HG03469 (cell line): ENCODE results near the gene OGDH.

ENCODE experiments used
- ATAC-seq: cut with Tn5 transposase; IDR thresholded peaks from one replicate; pipeline ENCODE4 v1.9.1; 2021; ENCODE audit warnings: mild to moderate bottlenecking, moderate library complexity, moderate number of reproducible peaks; ENCODE audit not compliant: unreplicated experiment

Gene OGDH

GRCh38 chr7:44755698-44756627 lies 149.5 kb downstream of the OGDH start:
- ATAC-seq = no peak

DNA sequence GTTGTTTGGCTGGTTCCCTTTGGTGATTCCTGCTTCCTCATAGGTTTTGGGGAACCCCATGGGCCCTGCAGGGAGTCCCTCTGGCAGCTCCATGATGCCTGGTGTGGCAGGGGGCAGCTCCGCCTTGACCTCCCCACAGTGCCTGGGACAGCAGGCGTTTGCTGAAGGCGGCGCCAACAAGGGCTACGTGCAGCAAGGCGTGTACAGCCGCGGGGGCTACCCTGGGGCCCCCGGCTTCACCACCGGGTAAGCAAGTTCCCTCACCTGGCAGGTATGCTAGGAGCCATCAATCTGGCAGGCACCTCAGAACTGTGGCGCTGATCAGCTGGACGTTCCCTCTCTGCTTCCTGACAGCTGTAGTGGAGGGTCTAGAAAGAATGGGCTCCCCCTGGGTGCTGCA lies 150.5 kb downstream of the OGDH start:
- ATAC-seq = no peak

GRCh38 chr7:44757311-44757710 lies 150.9 kb downstream of the OGDH start:
- no peak for ATAC-seq

DNA sequence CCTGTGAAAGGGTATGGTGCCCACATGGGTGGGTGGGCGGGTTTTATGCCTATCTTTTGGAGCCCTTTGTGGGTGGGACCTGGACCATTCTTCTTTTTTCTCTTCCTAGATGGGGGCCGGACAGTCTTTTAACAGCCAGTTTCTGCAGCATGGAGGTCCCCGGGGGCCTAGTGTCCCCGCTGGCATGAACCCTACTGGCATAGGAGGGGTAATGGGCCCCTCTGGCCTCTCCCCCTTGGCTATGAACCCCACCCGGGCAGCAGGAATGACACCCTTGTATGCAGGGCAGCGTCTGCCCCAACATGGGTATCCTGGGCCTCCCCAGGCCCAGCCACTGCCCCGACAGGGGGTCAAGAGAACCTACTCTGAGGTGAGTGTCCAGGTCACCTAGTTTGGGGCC lies 151.3 kb downstream of the OGDH start:
- no peak for ATAC-seq
